Caco-2 (cell line): ENCODE measurements around the gene PSME4. TPM values are rescaled to one million over a fixed set of nuclear protein-coding genes. Genes with fewer than 3 reads are reported as not detected.

Experiments used
- BruUV-seq: library from RNA; stranded (reverse); fragments of 400-500 nt; replicated peaks from 2 replicates; lab custom pipeline; 2021; lab: Mats Ljungman, UMichigan
- CTCF ChIA-PET: fragments of 300-600 bp; sonication (Branson Sonifier 250); formaldehyde crosslinking; loops from one replicate; lab custom pipeline; 2022; ENCODE audit warnings: antibody characterized with exemption; lab: Charles Lee
- POLR2A ChIA-PET: fragments of 300-600 bp; sonication (Branson Sonifier 250); formaldehyde crosslinking; loops from one replicate; lab custom pipeline; 2022; ENCODE audit warnings: antibody characterized with exemption; lab: Charles Lee
- DNase-seq, 2 experiments: peaks; one replicate each; pipeline versions ENCODE4 v3.0.0 to v3.0.0-alpha.2; 2020 to 2022
- H3K27me3 ChIP-seq: replicated peaks from 2 replicates; pipeline ENCODE4 v1.6.0; 2011; ENCODE audit warnings: low read length; ENCODE audit not compliant: control insufficient read depth, insufficient read depth
- H3K36me3 ChIP-seq: 2 replicates; pipeline ENCODE4 v1.5.1; 2011; ENCODE audit warnings: low read length; ENCODE audit not compliant: control insufficient read depth, insufficient read depth
- H3K4me1 ChIP-seq: fragments of 250-450 bp; sonication (Bioruptor Pico); 2 replicates; pipeline ENCODE4 v1.5.1; 2020; ENCODE audit warnings: mild to moderate bottlenecking
- H3K4me3 ChIP-seq: 2 replicates; pipeline ENCODE4 v1.5.1; 2011; ENCODE audit warnings: low read depth, mild to moderate bottlenecking, control low read depth, low read length
- H3K9me3 ChIP-seq: fragments of 250-450 bp; sonication (Bioruptor Pico); 2 replicates; pipeline ENCODE4 v1.5.1; 2020; ENCODE audit warnings: mild to moderate bottlenecking, moderate library complexity
- H3K27ac Mint-ChIP-seq: one replicate; pipeline ENCODE4 v1.8.0; 2022; ENCODE audit warnings: mixed read lengths; ENCODE audit not compliant: unreplicated experiment
- H3K27me3 Mint-ChIP-seq: one replicate; pipeline ENCODE4 v1.8.0; 2022; ENCODE audit warnings: mixed read lengths; ENCODE audit not compliant: insufficient read depth, unreplicated experiment
- H3K36me3 Mint-ChIP-seq: one replicate; pipeline ENCODE4 v1.8.0; 2022; ENCODE audit warnings: mild to moderate bottlenecking, mixed read lengths; ENCODE audit not compliant: insufficient read depth, unreplicated experiment
- H3K4me1 Mint-ChIP-seq: one replicate; pipeline ENCODE4 v1.8.0; 2022; ENCODE audit warnings: low read depth, mixed read lengths; ENCODE audit not compliant: unreplicated experiment
- H3K4me3 Mint-ChIP-seq: one replicate; pipeline ENCODE4 v1.8.0; 2022; ENCODE audit warnings: mild to moderate bottlenecking, moderate library complexity, mixed read lengths; ENCODE audit not compliant: unreplicated experiment
- H3K9me3 Mint-ChIP-seq: one replicate; pipeline ENCODE4 v1.8.0; 2022; ENCODE audit warnings: mixed read lengths; ENCODE audit not compliant: unreplicated experiment
- intact Hi-C: fragments of 100-400 bp; cut with micrococcal nuclease; formaldehyde crosslinking; loops from one replicate; pipeline ENCODE4 v1.10.0; 2022; ENCODE audit not compliant: unreplicated experiment
- total RNA-seq: library from RNA; stranded (reverse); gene quantifications from 2 replicates; pipeline ENCODE4 v1.2.3, GENCODE V29; 2022
- TF ChIP-seq, protein P1 (sequence below), 2 experiments: fragments of 200-600 bp in 1 of 2; IDR thresholded peaks; 1 replicate in 1 of 2; 2 replicates in 1 of 2; pipeline versions ENCODE4 v1.5.1 to v1.8.0; 2011 to 2022; ENCODE audit warnings: antibody characterized with exemption in 1 of 2, control low read depth in 1 of 2, inconsistent platforms in 1 of 2, low read depth in 1 of 2, low read length in 1 of 2, mild to moderate bottlenecking in 1 of 2, moderate library complexity in 1 of 2; ENCODE audit not compliant: insufficient read depth in 1 of 2, severe bottlenecking in 1 of 2, unreplicated experiment in 1 of 2

The PSME4 gene
- total RNA-seq, 1 experiment from 2014 or later: 79.0 TPM

DNA sequence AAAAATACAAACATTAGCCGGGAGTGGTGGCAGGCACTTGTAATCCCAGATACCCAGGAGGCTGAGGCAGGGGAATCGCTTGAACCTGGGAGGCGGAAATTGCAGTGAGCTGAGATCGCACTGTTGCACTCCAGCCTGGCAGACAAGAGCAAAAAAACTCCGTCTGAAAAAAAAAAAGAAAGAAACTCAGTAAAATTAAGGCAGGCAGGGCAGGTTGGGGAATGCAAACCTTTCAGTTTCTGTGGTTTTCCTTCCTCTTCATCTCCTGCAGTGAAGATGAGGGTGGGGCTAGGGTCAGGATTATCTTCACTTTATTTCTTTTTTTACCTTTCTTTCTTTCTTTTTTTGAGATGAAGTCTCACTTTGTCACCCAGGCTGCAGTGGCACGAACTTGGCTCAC lies 43.2 kb upstream of the PSME4 start:
- H3K9me3 ChIP-seq: no peaks in the 10 kb centered on the region
- BruUV-seq: no TSS peak
- no peaks in the 10 kb centered on the region for H3K9me3 Mint-ChIP-seq
- H3K36me3 ChIP-seq: no peaks in the 10 kb centered on the region
- no peaks in the 10 kb centered on the region for H3K27me3 Mint-ChIP-seq
- no peak overlapping the region for H3K27ac Mint-ChIP-seq
- ChIA-PET CTCF (no interaction called here), POLR2A (no interaction called here)
- intact Hi-C loops: no loop called here
- TF ChIP-seq, protein P1, sequence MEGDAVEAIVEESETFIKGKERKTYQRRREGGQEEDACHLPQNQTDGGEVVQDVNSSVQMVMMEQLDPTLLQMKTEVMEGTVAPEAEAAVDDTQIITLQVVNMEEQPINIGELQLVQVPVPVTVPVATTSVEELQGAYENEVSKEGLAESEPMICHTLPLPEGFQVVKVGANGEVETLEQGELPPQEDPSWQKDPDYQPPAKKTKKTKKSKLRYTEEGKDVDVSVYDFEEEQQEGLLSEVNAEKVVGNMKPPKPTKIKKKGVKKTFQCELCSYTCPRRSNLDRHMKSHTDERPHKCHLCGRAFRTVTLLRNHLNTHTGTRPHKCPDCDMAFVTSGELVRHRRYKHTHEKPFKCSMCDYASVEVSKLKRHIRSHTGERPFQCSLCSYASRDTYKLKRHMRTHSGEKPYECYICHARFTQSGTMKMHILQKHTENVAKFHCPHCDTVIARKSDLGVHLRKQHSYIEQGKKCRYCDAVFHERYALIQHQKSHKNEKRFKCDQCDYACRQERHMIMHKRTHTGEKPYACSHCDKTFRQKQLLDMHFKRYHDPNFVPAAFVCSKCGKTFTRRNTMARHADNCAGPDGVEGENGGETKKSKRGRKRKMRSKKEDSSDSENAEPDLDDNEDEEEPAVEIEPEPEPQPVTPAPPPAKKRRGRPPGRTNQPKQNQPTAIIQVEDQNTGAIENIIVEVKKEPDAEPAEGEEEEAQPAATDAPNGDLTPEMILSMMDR (IDR thresholded peaks at IDR 0.05; ENCODE audit: insufficient read depth in 1 of 2, low read depth in 1 of 2, low read length in 1 of 2, severe bottlenecking in 1 of 2, unreplicated experiment in 1 of 2): no peak
- H3K36me3 Mint-ChIP-seq: no peaks in the 10 kb centered on the region
- peaks cover 6% of the 10 kb centered on the region for H3K4me1 Mint-ChIP-seq
- H3K27me3 ChIP-seq: no peaks in the 10 kb centered on the region
- H3K4me3 Mint-ChIP-seq: no peak overlapping the region
- no peaks in the 10 kb centered on the region for H3K4me1 ChIP-seq
- no peak overlapping the region for H3K4me3 ChIP-seq
- no peak for DNase-seq

GRCh38 chr2:54012538-54013141 lies 41.8 kb upstream of the PSME4 start:
- CTCF ChIA-PET: no interaction called here
- Mint-ChIP-seq H3K4me1 (peaks cover 6% of the 10 kb centered on the region), H3K4me3 (no peak overlapping the region), H3K36me3 (no peaks in the 10 kb centered on the region), H3K27ac (no peak overlapping the region), H3K9me3 (no peaks in the 10 kb centered on the region), H3K27me3 (no peaks in the 10 kb centered on the region)
- Histone ChIP-seq H3K9me3 (no peaks in the 10 kb centered on the region), H3K4me3 (no peak overlapping the region), H3K4me1 (peaks cover 11% of the 10 kb centered on the region), H3K36me3 (no peaks in the 10 kb centered on the region), H3K27me3 (no peaks in the 10 kb centered on the region)
- POLR2A ChIA-PET: no interaction called here
- TF ChIP-seq, protein P1 (IDR thresholded peaks at IDR 0.05; ENCODE audit: insufficient read depth in 1 of 2, low read depth in 1 of 2, low read length in 1 of 2, severe bottlenecking in 1 of 2, unreplicated experiment in 1 of 2): no peak
- no TSS peak for BruUV-seq
- intact Hi-C loops: no loop called here
- DNase-seq: no peak

DNA sequence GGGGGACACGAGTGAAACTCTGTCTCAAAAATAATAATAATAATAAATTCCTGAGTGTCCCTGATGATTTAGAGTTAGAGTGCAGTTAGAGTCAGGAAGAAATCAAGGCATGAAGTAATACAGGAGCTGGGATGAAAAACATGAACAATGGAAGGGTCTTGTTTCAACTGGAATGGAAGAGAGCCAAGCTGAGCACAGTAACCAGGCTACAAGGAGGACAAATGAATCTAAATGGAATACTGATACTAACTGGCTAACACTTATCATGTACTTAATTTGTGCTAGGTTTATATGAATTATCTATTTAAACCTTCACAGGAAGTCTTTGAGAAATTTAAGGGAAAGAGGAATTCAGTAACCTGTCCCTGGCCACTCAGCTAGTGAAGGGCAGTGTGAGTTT lies 38.8 kb upstream of the PSME4 start:
- intact Hi-C loops: no loop called here
- POLR2A ChIA-PET: no interaction called here
- Histone ChIP-seq H3K36me3 (no peaks in the 10 kb centered on the region), H3K4me3 (no peak overlapping the region), H3K4me1 (peaks cover 12% of the 10 kb centered on the region), H3K9me3 (no peaks in the 10 kb centered on the region), H3K27me3 (no peaks in the 10 kb centered on the region)
- Mint-ChIP-seq H3K4me3 (no peak overlapping the region), H3K27me3 (no peaks in the 10 kb centered on the region), H3K36me3 (no peaks in the 10 kb centered on the region), H3K4me1 (no peaks in the 10 kb centered on the region), H3K27ac (no peak overlapping the region), H3K9me3 (no peaks in the 10 kb centered on the region)
- TF ChIP-seq, protein P1 (IDR thresholded peaks at IDR 0.05; ENCODE audit: insufficient read depth in 1 of 2, low read depth in 1 of 2, low read length in 1 of 2, severe bottlenecking in 1 of 2, unreplicated experiment in 1 of 2): no peak
- BruUV-seq: no TSS peak
- CTCF ChIA-PET: no interaction called here
- no peak for DNase-seq
